Measurements from ENCODE around the gene UCKL1. TPM values are rescaled to one million over a fixed set of nuclear protein-coding genes. Genes with fewer than 3 reads are reported as not detected.

UCKL1 gene
- total and polyA plus RNA-seq, 4 donors = 33.6 to 42.7 (median 36.1) TPM

DNA sequence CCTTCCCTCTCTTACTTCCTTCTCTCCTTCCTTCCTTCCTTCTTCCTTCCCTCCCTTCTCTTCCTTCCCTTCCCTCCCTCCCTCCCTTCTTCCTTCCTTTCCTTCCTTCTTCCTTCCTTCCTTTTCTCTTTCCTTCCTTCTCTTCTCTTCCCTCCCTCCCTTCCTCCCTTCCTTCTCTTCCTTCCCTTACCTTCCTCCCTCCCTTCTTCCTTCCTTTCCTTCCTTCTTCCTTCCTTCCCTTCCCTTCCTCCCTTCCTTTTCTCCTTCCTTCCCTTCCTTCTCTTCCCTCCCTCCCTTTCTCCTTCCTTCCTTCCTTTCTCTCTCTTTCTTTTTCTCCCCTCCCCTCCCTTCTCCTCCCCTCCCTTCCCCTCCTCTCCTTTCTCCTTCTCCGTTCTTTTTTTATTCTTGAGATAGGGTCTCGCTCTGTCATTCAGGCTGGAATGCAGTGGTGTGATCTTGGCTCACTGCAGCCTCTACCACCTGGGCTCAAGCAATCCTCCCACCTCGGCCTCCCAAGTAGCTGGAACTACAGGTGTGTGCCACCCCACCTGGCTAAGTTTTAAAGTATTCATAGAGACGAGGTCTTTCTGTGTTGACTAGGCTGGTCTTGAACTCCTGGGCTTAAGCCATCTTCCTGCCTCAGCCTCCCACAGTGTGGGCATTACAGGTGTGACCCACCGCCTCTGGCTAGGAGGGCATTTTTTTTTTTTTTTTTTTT lies 14.7 kb upstream of the UCKL1 start:
- Histone ChIP-seq H3K36me3 (ENCODE audit: control insufficient read depth in 4 of 4, insufficient read depth in 4 of 4, low read length in 4 of 4) (peaks cover 0 to 26% (median 16%) of the 10 kb centered on the region in 4 donors), H3K9ac (ENCODE audit: insufficient read depth in 1 of 2, low read length in 2 of 2) (no peak overlapping the region), H3K4me1 (ENCODE audit: control insufficient read depth in 5 of 5, insufficient read depth in 5 of 5, low read length in 5 of 5) (peaks cover 0 to 11% (median 5%) of the 10 kb centered on the region in 5 donors), H3K9me3 (ENCODE audit: control insufficient read depth in 4 of 4, insufficient read depth in 3 of 4, low read length in 3 of 4) (peaks cover 0 to 8% (median 0%) of the 10 kb centered on the region in 4 donors), H3K4me3 (no peak overlapping the region), H3K27ac (ENCODE audit: low read depth in 1 of 2, low read length in 1 of 2) (no peak overlapping the region), H3K27me3 (ENCODE audit: control insufficient read depth in 3 of 3, insufficient read depth in 3 of 3, low read length in 2 of 3) (no peaks in the 10 kb centered on the region)
- WGBS, 2 donors = 88 to 92% methylated on average over 5 of the region's 5 CpGs
- DNase-seq (no peak), ATAC-seq (ENCODE audit: insufficient read depth, low FRiP score) (no peak)
- TF ChIP-seq, protein P1, sequence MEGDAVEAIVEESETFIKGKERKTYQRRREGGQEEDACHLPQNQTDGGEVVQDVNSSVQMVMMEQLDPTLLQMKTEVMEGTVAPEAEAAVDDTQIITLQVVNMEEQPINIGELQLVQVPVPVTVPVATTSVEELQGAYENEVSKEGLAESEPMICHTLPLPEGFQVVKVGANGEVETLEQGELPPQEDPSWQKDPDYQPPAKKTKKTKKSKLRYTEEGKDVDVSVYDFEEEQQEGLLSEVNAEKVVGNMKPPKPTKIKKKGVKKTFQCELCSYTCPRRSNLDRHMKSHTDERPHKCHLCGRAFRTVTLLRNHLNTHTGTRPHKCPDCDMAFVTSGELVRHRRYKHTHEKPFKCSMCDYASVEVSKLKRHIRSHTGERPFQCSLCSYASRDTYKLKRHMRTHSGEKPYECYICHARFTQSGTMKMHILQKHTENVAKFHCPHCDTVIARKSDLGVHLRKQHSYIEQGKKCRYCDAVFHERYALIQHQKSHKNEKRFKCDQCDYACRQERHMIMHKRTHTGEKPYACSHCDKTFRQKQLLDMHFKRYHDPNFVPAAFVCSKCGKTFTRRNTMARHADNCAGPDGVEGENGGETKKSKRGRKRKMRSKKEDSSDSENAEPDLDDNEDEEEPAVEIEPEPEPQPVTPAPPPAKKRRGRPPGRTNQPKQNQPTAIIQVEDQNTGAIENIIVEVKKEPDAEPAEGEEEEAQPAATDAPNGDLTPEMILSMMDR (IDR thresholded peaks at IDR 0.05; ENCODE audit: control extremely low read depth, extremely low read depth) = no peak

DNA sequence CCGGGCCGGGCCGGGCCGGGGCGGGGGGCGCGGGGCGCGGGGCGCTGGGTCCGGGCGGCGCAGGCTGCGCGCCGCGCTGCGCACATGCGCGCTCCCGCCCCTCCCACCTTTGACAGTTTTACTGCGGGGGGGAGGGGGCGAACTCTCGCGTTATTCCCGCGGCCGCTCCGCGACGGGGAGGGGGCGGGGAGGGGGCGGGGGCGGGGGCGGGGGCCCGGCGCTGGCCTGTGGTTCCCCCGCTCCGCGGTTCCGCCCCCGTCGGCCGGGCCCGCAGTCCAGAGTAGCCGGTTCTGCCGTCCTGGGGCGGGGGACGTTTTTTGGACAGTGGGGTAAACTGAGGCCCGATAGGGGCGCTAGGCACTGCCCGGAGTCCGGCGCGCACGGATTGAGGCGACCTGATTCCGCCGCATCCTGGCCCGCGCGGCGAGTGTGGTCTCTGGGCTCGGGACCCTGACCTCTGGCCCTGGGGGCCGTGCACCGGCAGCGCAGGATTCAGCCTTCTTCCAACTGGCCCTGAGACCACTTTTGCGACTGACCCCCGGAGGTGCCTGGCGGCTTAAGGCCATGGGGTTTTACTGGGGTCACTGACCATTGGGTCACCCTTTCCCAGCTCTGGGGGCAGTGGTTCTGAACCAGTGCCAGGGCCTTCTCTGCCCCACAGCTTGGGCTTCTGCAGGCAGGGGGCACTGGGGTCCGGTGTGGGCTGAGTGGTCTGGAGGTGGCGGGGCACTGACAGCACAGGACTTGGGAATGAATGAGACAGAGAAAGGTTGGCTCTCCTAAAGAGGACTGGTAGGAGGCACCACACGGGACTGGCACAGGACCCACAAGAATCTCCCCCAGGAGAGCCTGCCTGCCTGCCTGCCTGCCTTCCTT lies 13.9 kb upstream of the UCKL1 start, which contains the start of gene ZNF512B:
Gene ZNF512B, minus strand, starts transcription at position 93 of the 876 bp plus-strand sequence. CDS start 1,980 bp downstream, outside the sequence.
- peak; percentile 72 to 87 (median 82) for DNase-seq
- peak within 1 kb of the TSS; percentile 62 for H3K4me3 ChIP-seq
- TF ChIP-seq, protein P1 (IDR thresholded peaks at IDR 0.05; ENCODE audit: control extremely low read depth, extremely low read depth) = no peak

DNA sequence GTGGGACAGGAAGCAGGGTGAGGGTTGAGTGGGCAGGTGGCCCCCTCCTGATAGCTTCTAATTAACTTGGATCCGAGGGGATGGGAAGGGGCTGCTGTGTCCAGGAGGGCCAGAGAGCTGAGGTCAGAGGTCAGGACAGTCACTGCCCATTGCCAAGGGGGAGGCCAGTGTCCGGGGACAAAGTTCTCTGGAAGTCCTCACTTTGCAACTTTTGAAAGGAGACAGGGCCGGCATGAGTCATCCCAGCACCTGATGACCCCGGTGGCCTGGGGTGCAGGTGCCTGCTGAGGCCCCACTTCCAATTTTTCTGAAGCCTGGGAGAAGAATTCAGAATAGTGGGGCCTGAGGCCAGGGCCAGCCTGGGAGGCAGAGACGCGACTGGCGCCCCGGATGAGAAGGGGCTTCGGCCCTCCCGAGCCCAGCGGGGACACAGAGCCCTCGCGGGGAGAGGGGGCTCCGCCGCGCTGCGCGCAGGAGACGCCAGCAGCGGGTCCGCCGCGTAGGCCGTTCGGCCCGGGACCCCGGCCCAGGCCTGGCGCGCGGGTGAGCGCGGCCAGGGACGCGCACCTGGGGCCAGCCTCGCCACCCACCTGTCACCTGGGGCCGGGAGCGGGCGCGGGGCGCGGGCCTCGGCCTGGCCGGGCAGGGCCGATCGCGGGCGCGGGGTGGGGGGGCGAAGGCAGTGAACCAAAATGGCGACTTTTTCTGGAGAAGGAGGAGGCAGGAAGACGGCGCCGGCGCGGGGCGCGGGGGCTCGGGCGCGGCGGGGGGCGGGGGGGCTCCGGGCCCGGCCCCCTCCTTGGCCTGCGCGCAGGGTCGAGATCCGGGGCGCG lies 12.9 kb upstream of the UCKL1 start:
- peak overlapping the region; percentile 11 to 55 for H3K9ac ChIP-seq (ENCODE audit: insufficient read depth in 1 of 2, low read length in 2 of 2)
- peaks cover 0 to 11% (median 5%) of the 10 kb centered on the region in 5 donors for H3K4me1 ChIP-seq (ENCODE audit: control insufficient read depth in 5 of 5, insufficient read depth in 5 of 5, low read length in 5 of 5)
- no peaks in the 10 kb centered on the region for H3K27me3 ChIP-seq (ENCODE audit: control insufficient read depth in 3 of 3, insufficient read depth in 3 of 3, low read length in 2 of 3)
- H3K4me3 ChIP-seq = peak overlapping the region; percentile 62
- TF ChIP-seq, protein P1 (IDR thresholded peaks at IDR 0.05; ENCODE audit: control extremely low read depth, extremely low read depth) = no peak
- WGBS, 2 donors = 0 to 1% methylated on average over 38 to 70 of the region's 70 CpGs
- no peak for ATAC-seq (ENCODE audit: insufficient read depth, low FRiP score)
- peak in 2 of 3 donors; percentile 39 to 53 for DNase-seq
- peaks cover 0 to 8% (median 0%) of the 10 kb centered on the region in 4 donors for H3K9me3 ChIP-seq (ENCODE audit: control insufficient read depth in 4 of 4, insufficient read depth in 3 of 4, low read length in 3 of 4)
- peaks cover 0 to 32% (median 18%) of the 10 kb centered on the region in 4 donors for H3K36me3 ChIP-seq (ENCODE audit: control insufficient read depth in 4 of 4, insufficient read depth in 4 of 4, low read length in 4 of 4)
- peak overlapping the region; percentile 56 to 68 for H3K27ac ChIP-seq (ENCODE audit: low read depth in 1 of 2, low read length in 1 of 2)

More for the DNA sequence above, 13.9 kb upstream of the UCKL1 start, which contains the start of gene ZNF512B:
- Histone ChIP-seq H3K9ac (ENCODE audit: insufficient read depth in 1 of 2, low read length in 2 of 2) (peak within 1 kb of the TSS; percentile 42 to 55), H3K36me3 (ENCODE audit: control insufficient read depth in 4 of 4, insufficient read depth in 4 of 4, low read length in 4 of 4) (peaks cover 0 to 27% (median 16%) of the 10 kb centered on the region in 4 donors), H3K27ac (ENCODE audit: low read depth in 1 of 2, low read length in 1 of 2) (peak within 1 kb of the TSS; percentile 56 to 68), H3K9me3 (ENCODE audit: control insufficient read depth in 4 of 4, insufficient read depth in 3 of 4, low read length in 3 of 4) (peaks cover 0 to 8% (median 0%) of the 10 kb centered on the region in 4 donors), H3K27me3 (ENCODE audit: control insufficient read depth in 3 of 3, insufficient read depth in 3 of 3, low read length in 2 of 3) (no peaks in the 10 kb centered on the region), H3K4me1 (ENCODE audit: control insufficient read depth in 5 of 5, insufficient read depth in 5 of 5, low read length in 5 of 5) (peaks cover 0 to 11% (median 5%) of the 10 kb centered on the region in 5 donors)
- peak; percentile 47 for ATAC-seq (ENCODE audit: insufficient read depth, low FRiP score)
- WGBS, 2 donors = 4 to 8% methylated on average over 29 to 62 of the region's 73 CpGs

Measured in lung (tissue), 12 donors.